Measurements from ENCODE around the gene FGL2. TPM values are rescaled to one million over a fixed set of nuclear protein-coding genes. Genes with fewer than 3 reads are reported as not detected.
"Not testable (repeated sequence)": the region's sequence is repeated elsewhere in the genome, so short reads cannot be mapped to it uniquely, and the experiment has no call there.

FGL2 gene
- polyA plus RNA-seq, 1 donor: 50.6 TPM

DNA sequence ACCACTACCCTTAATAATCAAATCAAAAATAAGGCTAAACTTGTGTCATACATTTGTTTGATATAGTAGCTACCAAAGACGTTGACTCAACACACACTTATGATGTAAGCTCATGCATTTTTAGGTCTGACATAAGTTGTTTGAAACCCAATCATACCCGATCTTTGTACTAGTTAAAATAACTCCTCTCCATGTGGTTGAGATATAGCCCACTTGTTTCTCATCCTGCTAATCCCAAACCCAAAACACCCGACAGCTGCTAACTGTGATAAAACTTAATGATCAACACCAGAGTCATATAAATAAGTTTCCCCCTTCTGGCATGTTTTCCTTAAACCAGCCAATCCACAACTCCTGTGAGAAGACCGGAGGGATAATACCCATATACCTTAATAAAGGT, 28.5 kb downstream of the FGL2 start:
- DNase-seq; H3K9me3 ChIP-seq (ENCODE audit: control insufficient read depth, low read depth, low read length); H3K27ac ChIP-seq (ENCODE audit: low read length); H3K27me3 ChIP-seq (ENCODE audit: control insufficient read depth, insufficient read depth, low read length); H3K4me3 ChIP-seq (ENCODE audit: low read length); H3K4me1 ChIP-seq (ENCODE audit: control insufficient read depth, insufficient read depth, low read length); H3K36me3 ChIP-seq (ENCODE audit: control insufficient read depth, insufficient read depth, low read length): not testable (repeated sequence)
- WGBS (ENCODE audit: insufficient coverage, low lambda C conversion rate): 80% methylated on average over 1 of the region's 4 CpGs

DNA sequence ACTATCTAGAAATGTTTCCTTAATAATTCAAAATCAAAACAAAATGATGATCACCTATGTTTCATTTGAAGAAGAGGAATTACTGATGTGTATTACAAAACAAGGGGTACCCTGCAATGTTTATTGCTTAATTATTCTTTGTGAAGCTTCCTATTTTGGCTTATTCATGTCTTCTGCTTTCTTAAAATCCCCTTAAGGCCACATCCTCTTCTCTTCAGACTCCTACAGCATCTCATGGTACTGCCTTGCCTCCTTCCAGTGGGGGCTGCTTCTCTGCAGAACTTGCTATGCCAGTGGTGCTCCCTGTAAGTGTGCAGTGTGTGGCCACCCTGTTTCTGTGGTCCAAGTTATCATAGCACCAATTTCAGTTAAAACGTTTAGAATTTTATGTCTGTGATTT, 42.2 kb downstream of the FGL2 start:
- Histone ChIP-seq H3K9me3 (ENCODE audit: control insufficient read depth, low read depth, low read length) (no peaks in the 10 kb centered on the region), H3K4me3 (ENCODE audit: low read length) (no peak overlapping the region), H3K27ac (ENCODE audit: low read length) (no peak overlapping the region), H3K36me3 (ENCODE audit: control insufficient read depth, insufficient read depth, low read length) (no peaks in the 10 kb centered on the region), H3K27me3 (ENCODE audit: control insufficient read depth, insufficient read depth, low read length) (no peaks in the 10 kb centered on the region), H3K4me1 (ENCODE audit: control insufficient read depth, insufficient read depth, low read length) (no peaks in the 10 kb centered on the region)
- no peak for DNase-seq
- no CpG with 5 or more reads among the region's 1 CpG for WGBS (ENCODE audit: insufficient coverage, low lambda C conversion rate)

DNA sequence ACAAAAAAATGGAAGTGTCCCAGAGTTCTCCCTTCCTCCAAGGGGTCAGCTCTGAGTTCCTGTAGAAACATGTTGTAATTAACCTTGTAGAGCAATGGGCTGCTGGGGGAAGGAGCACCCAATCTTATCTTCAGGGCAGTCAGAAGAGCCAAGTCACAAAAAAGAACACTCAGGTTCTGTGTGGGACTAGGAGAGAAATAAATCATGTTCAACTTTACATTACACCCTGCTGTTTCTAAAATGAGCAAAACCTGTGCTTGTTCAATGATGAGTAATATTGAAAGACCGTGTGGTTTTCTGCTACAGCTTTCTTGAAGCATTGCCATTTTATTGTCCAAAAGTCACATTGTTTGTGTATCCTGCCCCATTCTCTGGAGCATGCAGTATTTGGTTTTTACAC, 42.6 kb downstream of the FGL2 start:
- not testable (repeated sequence) for H3K27ac ChIP-seq (ENCODE audit: low read length); H3K4me1 ChIP-seq (ENCODE audit: control insufficient read depth, insufficient read depth, low read length); H3K36me3 ChIP-seq (ENCODE audit: control insufficient read depth, insufficient read depth, low read length); H3K4me3 ChIP-seq (ENCODE audit: low read length); H3K9me3 ChIP-seq (ENCODE audit: control insufficient read depth, low read depth, low read length); DNase-seq; H3K27me3 ChIP-seq (ENCODE audit: control insufficient read depth, insufficient read depth, low read length)
- no CpG with 5 or more reads among the region's 1 CpG for WGBS (ENCODE audit: insufficient coverage, low lambda C conversion rate)

DNA sequence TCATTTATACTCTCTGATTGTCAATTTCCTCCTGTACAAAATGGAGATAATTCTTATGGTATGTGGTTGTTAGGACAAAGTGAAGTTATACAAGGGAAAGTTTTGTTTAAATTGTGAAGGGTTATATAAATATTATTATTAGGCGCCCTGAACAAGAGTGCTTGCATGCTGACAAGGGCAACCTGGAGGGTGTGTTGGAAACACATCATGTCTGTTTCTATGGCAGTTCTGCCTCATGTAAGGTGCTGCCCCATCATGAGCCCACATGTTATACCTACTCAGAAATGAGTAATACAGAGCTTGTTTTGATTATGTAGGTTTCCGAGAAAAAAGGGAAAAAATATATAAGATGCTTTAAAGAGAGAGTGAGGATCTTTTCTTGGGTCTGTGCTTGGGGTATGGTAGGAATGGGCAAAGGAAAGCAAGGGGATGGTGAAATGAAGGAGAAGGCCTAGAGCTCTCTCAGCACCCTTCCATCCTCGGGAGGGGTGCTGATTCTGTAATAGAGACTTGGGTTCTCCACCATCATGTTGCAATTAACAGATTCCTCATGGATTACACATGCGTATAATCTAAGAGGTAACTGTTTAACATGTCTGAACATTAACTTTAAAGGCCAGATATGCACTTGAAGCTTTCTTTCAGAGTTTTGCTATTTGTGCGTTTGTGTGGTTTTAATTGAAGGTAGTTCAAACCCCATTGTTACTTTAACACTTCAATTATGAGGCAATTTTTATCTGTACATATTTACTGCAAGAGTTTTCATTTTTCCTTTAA, 43.8 kb downstream of the FGL2 start:
- not testable (repeated sequence) for H3K27ac ChIP-seq (ENCODE audit: low read length); H3K4me3 ChIP-seq (ENCODE audit: low read length)
- WGBS (ENCODE audit: insufficient coverage, low lambda C conversion rate): no CpG with 5 or more reads among the region's 5 CpGs

DNA sequence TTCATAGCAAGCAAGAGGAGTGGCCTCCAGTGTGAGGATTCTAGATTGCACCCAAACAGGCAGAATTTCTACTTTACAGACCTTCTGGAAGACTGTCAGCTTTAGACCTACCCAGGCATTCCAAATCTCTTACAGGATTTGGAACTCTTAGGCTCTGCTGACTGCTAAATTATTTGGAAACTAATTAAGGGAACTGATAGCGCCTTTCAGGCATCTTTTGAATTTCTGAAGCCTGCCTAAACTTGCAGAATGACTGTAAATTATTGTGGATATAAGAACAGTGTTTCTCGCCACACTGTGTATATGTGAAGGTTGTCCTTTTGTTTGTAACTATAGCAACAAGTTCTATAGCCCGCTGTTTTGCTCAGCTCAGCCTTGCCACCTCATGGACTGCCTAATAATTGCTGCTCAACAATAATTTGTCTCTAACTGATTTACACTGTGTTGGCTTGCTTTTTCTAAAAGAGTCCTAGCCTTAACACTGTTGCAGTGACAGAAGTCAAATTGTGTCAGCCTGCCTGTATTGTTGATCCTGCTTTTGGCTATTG, 44.6 kb downstream of the FGL2 start:
- peak in 1 of 2 donors; percentile 8 for DNase-seq
- H3K27me3 ChIP-seq (ENCODE audit: control insufficient read depth, insufficient read depth, low read length); H3K27ac ChIP-seq (ENCODE audit: low read length); H3K4me1 ChIP-seq (ENCODE audit: control insufficient read depth, insufficient read depth, low read length); H3K9me3 ChIP-seq (ENCODE audit: control insufficient read depth, low read depth, low read length); H3K4me3 ChIP-seq (ENCODE audit: low read length); H3K36me3 ChIP-seq (ENCODE audit: control insufficient read depth, insufficient read depth, low read length): not testable (repeated sequence)
- WGBS (ENCODE audit: insufficient coverage, low lambda C conversion rate): no CpG with 5 or more reads among the region's 3 CpGs

More for the DNA sequence above, 43.8 kb downstream of the FGL2 start:
- not testable (repeated sequence) for DNase-seq; H3K36me3 ChIP-seq (ENCODE audit: control insufficient read depth, insufficient read depth, low read length); H3K9me3 ChIP-seq (ENCODE audit: control insufficient read depth, low read depth, low read length); H3K4me1 ChIP-seq (ENCODE audit: control insufficient read depth, insufficient read depth, low read length); H3K27me3 ChIP-seq (ENCODE audit: control insufficient read depth, insufficient read depth, low read length)

DNA sequence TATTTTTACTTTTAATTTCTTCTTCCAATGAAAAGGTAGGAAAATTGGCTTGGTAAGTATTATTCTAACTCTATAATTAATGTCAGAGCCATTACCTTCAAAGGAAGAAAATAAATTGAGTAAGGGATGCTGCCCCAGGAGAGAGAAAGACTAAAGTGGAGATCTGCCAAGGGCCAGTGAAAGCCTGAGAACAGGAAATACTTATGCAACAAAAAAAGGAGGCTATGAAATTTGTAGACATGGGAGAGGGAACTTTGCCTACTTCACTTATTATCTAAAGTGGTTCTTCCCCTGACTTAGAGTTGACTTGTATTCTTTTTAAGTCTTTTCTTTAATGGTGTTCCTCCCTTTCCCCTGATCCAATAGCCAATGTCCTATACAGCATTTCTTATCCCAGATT, 47.4 kb downstream of the FGL2 start:
- H3K27me3 ChIP-seq (ENCODE audit: control insufficient read depth, insufficient read depth, low read length); H3K27ac ChIP-seq (ENCODE audit: low read length); H3K9me3 ChIP-seq (ENCODE audit: control insufficient read depth, low read depth, low read length); DNase-seq; H3K4me3 ChIP-seq (ENCODE audit: low read length); H3K4me1 ChIP-seq (ENCODE audit: control insufficient read depth, insufficient read depth, low read length); H3K36me3 ChIP-seq (ENCODE audit: control insufficient read depth, insufficient read depth, low read length): not testable (repeated sequence)

Other genes starting within 250 kb of the FGL2 start
- not detected for gene SPDYE17, start 167.5 kb downstream of the FGL2 start, polyA plus RNA-seq
- 1.2 TPM for gene SPDYE18, start 137.3 kb downstream of the FGL2 start, polyA plus RNA-seq
- gene CCDC146, start 77.2 kb downstream of the FGL2 start, polyA plus RNA-seq: 13.4 TPM
- gene GSAP, start 216.5 kb upstream of the FGL2 start, polyA plus RNA-seq: 13.6 TPM

Data from large intestine (tissue), 3 donors.